ACC112 (cell line): ENCODE data around the gene RFXANK.
"Not testable (repeated sequence)": the region's sequence is repeated elsewhere in the genome, so short reads cannot be mapped to it uniquely, and the experiment has no call there.

ENCODE experiments used
- H2AFZ ChIP-seq: fragments of 200-600 bp; sonication (generic); one replicate; pipeline ENCODE4 v1.6.0; 2017; ENCODE audit warnings: antibody characterized with exemption, low read length; ENCODE audit not compliant: unreplicated experiment
- H3K27ac ChIP-seq: fragments of 200-600 bp; sonication (generic); 2 replicates; pipeline ENCODE4 v1.5.1; 2014; ENCODE audit warnings: low read depth, mild to moderate bottlenecking, antibody characterized with exemption, low read length, moderate library complexity
- H3K27me3 ChIP-seq: fragments of 200-600 bp; sonication (generic); 2 replicates; pipeline ENCODE4 v1.6.1; 2014; ENCODE audit warnings: mild to moderate bottlenecking, antibody characterized with exemption, low read length, moderate library complexity, mixed read lengths; ENCODE audit not compliant: insufficient read depth
- H3K36me3 ChIP-seq: fragments of 200-600 bp; sonication (generic); 2 replicates; pipeline ENCODE4 v1.6.1; 2016; ENCODE audit warnings: mild to moderate bottlenecking, antibody characterized with exemption, low read length, moderate library complexity, mixed read lengths; ENCODE audit not compliant: insufficient read depth
- H3K4me1 ChIP-seq: fragments of 200-600 bp; sonication (generic); one replicate; pipeline ENCODE4 v1.6.1; 2016; ENCODE audit warnings: low read length, mixed read lengths; ENCODE audit not compliant: insufficient read depth, unreplicated experiment, control insufficient read depth
- H3K4me3 ChIP-seq: fragments of 200-600 bp; sonication (generic); 2 replicates; pipeline ENCODE4 v1.5.1; 2014; ENCODE audit warnings: mild to moderate bottlenecking, low read depth, low read length
- H3K79me2 ChIP-seq: fragments of 200-600 bp; sonication (generic); one replicate; pipeline ENCODE4 v1.6.0; 2016; ENCODE audit warnings: low read length; ENCODE audit not compliant: control insufficient read depth, unreplicated experiment, insufficient read depth

Gene RFXANK, protein sequence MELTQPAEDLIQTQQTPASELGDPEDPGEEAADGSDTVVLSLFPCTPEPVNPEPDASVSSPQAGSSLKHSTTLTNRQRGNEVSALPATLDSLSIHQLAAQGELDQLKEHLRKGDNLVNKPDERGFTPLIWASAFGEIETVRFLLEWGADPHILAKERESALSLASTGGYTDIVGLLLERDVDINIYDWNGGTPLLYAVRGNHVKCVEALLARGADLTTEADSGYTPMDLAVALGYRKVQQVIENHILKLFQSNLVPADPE

DNA sequence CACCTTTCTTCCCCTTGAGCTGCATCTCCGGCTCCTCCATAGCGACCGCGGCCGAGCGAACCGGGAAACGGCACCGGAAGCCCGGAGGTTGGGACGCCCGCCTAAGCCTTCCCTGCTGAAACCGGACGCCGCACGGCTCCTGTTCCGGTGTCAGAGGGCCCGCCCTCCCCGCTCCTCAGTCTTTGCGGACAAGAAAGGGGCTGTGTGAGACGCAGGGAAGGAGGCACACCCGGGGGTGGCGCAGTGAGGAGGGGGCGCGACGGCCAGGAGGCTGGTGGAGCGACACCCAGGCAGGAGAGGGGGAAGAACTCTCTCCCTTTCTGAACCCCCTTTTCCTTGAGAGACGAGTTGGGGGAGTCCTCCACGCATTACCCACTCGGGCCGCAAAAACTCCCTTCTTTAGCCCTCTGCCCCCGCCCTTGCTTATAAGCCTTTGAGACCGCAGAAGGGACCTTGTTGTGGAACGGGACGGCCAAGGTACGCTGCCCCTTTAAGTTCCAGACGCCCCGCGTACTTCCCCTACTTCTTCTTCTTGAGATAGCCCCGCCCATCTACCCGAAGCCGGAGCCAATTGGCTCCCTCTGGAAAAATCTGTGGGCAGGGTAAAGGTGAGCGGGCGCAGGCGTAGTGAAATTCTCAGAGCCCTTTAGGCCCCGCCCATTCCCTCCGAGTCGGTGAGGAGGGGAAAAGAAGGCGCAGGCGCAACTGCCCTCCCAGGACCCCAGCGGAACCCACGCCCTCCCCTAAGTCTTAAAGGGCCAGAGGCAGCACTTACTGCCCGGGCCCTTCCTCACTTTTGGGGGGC is at the start of gene RFXANK, which contains the start of gene BORCS8:
Gene RFXANK (plus strand): TSS at position 181 of the 805 bp plus-strand sequence. CDS start 1,689 bp downstream, outside the sequence.
Gene BORCS8 (minus strand): TSS at position 75 of the 805 bp plus-strand sequence. CDS start 35 bp downstream, at position 40.
- Histone ChIP-seq H2AFZ (peak within 1 kb of the TSS; percentile 100), H3K4me3 (peak within 1 kb of the TSS; percentile 98), H3K36me3 (no peaks in the 10 kb centered on the region), H3K27ac (peak within 1 kb of the TSS; percentile 95), H3K4me1 (peaks cover 11% of the 10 kb centered on the region), H3K27me3 (no peaks in the 10 kb centered on the region), H3K79me2 (peaks cover 38% of the 10 kb centered on the region)

GRCh38 chr19:19142347-19142746 is 49.7 kb upstream of the RFXANK start:
- peaks cover 4% of the 10 kb centered on the region for H3K4me1 ChIP-seq
- H3K27ac ChIP-seq = no peak overlapping the region
- H2AFZ ChIP-seq = no peak overlapping the region
- H3K4me3 ChIP-seq = no peak overlapping the region
- no peaks in the 10 kb centered on the region for H3K79me2 ChIP-seq
- no peaks in the 10 kb centered on the region for H3K27me3 ChIP-seq
- H3K36me3 ChIP-seq = peaks cover 2% of the 10 kb centered on the region; the same call in 1 of the 2 replicates

- H3K27ac ChIP-seq = no peak overlapping the region
- no peaks in the 10 kb centered on the region for H3K27me3 ChIP-seq
- H2AFZ ChIP-seq = no peak overlapping the region
Observed at GRCh38 chr19:19145281-19145680, 46.8 kb upstream of the RFXANK start.

DNA sequence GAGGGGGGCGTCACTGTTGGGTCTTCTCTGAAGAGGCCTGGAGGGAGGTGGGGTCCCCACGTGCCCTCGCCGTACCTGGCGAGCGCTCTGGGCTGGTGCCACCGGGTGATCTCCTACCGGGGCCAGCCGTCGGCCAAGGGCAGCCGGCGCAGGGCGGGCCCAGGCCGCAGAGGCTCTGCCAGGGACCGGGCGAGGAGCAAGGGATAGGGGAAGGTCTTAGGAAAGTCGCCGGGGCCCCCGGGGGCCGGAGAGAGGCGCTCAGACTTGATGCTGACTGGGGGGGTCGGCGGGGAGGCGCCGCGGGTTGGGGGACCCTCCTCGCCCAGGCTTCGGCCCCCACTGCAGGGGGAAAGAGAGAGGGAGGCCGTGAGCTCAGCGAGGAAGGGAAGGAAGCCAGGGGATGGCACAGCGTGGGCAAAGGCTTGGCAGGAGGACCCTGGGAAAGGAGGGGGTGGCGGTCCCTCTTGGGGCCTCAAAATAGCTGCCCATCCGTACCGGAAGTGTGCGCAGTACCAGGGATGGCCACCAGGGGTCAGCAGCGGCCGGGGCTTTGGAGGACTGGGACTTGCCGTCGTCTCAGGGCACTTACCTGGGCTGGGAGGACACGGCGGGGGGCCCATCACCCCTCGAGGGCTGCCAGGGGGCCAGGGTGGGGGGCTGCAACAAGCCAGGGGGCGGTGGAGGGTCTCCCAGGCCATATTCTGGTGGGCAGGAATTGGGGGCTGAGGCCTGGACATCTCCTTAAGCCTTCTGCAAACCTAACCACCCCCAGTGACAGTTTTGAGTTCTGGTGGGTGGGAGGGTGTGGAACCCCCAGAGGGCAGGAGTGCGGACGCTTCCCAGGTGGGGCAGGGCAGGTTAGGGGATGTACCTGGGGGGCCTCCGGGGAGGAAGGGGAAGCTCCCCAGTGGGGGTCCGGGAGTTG is 46.1 kb upstream of the RFXANK start:
- Histone ChIP-seq H3K36me3 (peaks cover 3% of the 10 kb centered on the region; the same call in 1 of the 2 replicates), H3K27ac (no peak overlapping the region), H3K4me1 (no peaks in the 10 kb centered on the region), H3K27me3 (no peaks in the 10 kb centered on the region), H3K79me2 (no peaks in the 10 kb centered on the region), H2AFZ (peak overlapping the region; percentile 81), H3K4me3 (no peak overlapping the region)

More at GRCh38 chr19:19145281-19145680, 46.8 kb upstream of the RFXANK start:
- Histone ChIP-seq H3K4me3 (no peak overlapping the region), H3K79me2 (no peaks in the 10 kb centered on the region), H3K4me1 (no peaks in the 10 kb centered on the region), H3K36me3 (peaks cover 3% of the 10 kb centered on the region; the same call in 1 of the 2 replicates)

DNA sequence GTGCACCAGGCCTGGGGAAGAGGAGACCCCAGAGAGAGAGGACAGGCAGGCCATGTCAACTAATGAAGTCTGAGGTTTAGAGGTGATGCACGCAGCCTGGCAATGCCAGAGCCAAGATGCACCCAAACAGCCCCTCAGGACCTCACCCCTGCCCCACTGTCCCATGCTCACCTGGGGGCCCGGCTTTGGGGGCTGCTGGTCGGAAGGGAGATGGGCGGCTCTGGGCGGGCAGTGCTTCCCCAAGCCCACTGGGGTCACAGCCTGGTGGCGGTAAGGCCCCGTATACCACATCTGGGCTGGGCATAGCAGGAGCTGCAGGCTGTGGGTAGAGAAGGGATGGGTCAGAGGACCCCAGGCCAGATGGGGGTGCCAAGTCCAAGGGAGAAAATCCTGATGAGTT is 45.2 kb upstream of the RFXANK start:
- Histone ChIP-seq H3K27me3 (no peaks in the 10 kb centered on the region), H2AFZ (no peak overlapping the region), H3K79me2 (no peaks in the 10 kb centered on the region), H3K4me3 (no peak overlapping the region), H3K27ac (no peak overlapping the region), H3K4me1 (no peaks in the 10 kb centered on the region), H3K36me3 (peaks cover 3% of the 10 kb centered on the region; the same call in 1 of the 2 replicates)

DNA sequence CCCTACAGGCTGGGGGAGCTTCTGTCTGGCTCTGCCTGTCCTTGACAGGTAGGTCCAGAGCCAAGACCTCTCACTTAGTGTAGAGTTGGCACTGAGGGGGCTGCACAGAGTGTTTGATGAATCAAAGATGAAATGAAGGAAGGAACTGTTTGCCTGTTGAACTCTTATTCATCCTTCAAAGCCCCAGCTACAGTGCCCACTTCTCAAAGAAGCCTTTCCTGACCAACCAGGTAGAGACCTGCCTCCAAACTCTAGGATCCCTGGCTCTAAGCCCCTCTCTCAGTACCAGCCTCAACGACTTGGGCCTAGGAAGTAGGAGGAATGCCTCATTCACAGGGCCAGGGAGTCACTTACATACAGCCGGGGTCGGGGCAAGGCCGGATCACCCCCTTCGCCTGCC is 44.7 kb upstream of the RFXANK start:
- Histone ChIP-seq H3K36me3 (peaks cover 3% of the 10 kb centered on the region; the same call in 1 of the 2 replicates), H3K79me2 (no peaks in the 10 kb centered on the region), H3K27ac (no peak overlapping the region), H3K4me3 (no peak overlapping the region), H3K27me3 (no peaks in the 10 kb centered on the region), H2AFZ (no peak overlapping the region), H3K4me1 (no peaks in the 10 kb centered on the region)

DNA sequence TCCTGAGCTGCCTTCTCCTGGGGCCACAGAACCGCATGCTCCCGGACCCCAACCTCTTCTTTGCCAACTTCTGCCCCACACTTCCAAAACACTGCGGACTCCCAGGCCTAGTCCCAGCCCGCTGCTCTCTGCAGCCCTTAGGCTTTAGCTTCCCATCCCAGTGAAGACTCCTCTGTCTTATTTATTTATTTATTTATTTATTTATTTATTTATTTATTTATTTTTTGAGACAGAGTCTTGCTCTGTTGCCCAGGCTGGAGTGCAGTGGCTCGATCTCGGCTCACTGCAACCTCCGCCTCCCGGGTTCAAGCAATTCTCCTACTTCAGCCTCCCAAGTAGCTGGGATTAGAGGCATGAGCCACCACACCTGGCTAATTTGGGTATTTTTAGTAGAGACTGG is 43.6 kb upstream of the RFXANK start:
- H2AFZ ChIP-seq, H3K27me3 ChIP-seq, H3K27ac ChIP-seq, H3K4me3 ChIP-seq, H3K4me1 ChIP-seq, H3K79me2 ChIP-seq, H3K36me3 ChIP-seq: not testable (repeated sequence)

DNA sequence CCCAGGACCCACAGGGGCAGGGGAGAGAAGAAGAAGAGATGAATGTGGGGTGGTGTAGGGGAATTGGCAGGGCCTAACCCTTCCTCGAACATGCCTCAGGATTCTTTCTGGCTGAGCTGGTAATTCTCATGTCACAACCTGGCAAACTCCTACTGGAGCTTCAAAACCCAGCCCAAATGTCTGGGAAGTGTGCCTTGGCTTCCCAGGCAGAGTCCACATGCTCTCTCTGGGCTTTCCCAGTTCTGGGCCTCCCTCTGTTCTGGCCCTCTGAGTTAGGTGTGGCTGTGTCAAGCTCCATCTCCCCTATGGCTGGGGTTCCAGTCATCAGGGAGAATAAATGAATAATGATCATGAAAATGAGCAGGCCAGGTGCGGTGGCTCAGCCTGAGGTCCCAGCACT is 42.6 kb upstream of the RFXANK start:
- no peaks in the 10 kb centered on the region for H3K27me3 ChIP-seq
- H3K4me1 ChIP-seq = no peaks in the 10 kb centered on the region
- H3K27ac ChIP-seq = no peak overlapping the region
- H2AFZ ChIP-seq = no peak overlapping the region
- H3K4me3 ChIP-seq = no peak overlapping the region
- peaks cover 3% of the 10 kb centered on the region; the same call in 1 of the 2 replicates for H3K36me3 ChIP-seq
- H3K79me2 ChIP-seq = no peaks in the 10 kb centered on the region

DNA sequence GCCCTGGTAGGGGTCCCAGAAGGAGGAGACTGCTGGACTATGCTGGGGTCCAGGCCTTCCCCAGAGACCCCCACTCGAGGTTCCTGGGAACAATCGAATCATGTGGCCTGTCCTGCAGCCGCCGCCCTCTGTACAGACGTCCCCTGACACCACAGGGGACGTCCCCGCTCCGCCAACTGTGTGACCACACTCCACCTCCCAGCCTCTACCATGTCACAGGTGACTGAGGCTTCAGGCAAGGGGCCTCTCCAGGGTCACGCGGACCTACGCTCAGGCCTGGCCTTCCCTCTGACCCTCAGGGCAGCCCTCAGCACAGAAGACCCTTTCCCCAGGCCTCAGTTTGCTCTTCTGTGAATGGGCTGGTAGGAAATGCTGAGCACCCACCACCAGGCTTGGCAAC is 40.6 kb upstream of the RFXANK start:
- Histone ChIP-seq H2AFZ (no peak overlapping the region), H3K4me1 (no peaks in the 10 kb centered on the region), H3K27me3 (no peaks in the 10 kb centered on the region), H3K36me3 (peaks cover 3% of the 10 kb centered on the region; the same call in 1 of the 2 replicates), H3K4me3 (no peak overlapping the region), H3K79me2 (no peaks in the 10 kb centered on the region), H3K27ac (no peak overlapping the region)
